NCI-H345 (cell line): Measurements from ENCODE around the gene CATSPERE.
"Not testable (repeated sequence)": the region's sequence is repeated elsewhere in the genome, so short reads cannot be mapped to it uniquely, and the experiment has no call there.

Experiments
- DNase-seq: peaks from one replicate; lab custom pipeline; 2025; lab: John Stamatoyannopoulos, UW

Gene CATSPERE

DNA sequence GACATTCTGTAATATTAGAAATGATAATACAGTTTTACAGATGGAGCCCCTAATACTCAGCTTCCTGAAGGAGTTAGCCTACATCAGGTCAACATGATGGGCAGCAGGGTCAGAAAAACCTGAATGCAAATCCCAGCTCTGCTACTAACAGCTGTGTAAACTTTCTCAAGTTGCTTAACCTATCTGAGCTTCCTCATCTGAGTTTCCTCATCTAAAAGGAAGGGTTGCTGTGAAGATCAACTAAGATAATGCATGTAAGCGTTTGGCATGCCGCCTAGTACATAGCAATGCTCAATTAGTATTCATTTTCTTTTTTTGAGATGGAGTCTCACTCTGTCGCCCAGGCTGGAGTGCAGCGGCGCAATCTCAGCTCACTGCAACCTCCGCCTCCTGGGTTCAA lies 173.5 kb downstream of the CATSPERE start:
- no peak for DNase-seq

DNA sequence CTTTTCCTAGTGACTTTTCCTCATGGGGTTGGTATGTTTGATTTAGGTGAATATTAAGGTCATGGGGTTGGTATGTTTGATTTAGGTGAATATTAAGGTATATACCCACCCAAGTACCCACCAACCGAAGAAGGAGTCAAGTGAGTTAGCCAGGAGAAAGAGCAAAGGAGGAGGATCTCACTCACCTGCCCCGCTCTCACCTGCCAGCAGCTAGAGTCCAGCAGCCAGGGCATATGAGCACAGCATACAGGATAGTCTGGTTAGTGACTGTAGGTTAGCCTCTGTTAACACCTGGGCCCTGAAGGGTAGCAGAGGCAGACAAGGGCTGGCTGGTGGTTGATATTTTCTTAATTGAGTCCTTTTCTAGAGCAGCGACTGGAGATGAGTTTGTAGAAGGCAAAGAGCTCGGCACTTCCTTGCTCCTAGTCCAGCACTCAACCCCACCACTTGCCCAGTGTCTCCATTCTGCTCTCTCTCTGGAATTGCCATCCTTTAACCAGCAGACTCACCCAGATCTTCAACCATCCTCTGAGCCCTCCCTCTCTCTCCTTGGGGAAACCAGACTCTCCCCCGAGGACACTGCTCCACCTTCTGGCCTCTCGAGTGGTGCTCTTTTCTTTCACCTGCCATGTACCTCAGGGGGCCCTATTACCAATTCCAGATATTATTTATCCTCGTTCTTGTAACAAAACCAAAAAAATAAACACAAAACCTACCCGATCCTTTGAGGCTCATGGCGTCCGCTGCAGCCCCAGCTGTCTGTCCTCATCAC lies 175.6 kb downstream of the CATSPERE start:
- no peak for DNase-seq

DNA sequence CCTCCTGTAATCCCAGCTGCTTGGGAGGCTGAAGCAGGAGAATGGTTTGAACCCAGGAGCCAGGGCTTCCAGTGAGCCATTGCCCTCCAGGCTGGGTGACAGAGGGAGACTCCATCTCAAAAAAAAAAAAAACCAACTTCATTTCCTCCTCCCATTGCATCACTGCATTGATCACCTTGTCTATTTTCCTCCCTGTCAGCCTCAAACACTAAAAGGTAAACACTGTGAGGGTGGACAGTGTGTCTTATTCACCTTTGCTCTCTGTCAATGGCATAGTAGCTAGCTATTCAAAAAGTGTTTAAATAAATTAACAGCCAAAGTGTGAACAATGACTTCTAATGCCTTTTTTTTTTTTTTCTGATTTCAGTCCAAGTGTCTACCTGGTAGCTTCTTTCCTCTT lies 178.5 kb downstream of the CATSPERE start:
- no peak for DNase-seq

DNA sequence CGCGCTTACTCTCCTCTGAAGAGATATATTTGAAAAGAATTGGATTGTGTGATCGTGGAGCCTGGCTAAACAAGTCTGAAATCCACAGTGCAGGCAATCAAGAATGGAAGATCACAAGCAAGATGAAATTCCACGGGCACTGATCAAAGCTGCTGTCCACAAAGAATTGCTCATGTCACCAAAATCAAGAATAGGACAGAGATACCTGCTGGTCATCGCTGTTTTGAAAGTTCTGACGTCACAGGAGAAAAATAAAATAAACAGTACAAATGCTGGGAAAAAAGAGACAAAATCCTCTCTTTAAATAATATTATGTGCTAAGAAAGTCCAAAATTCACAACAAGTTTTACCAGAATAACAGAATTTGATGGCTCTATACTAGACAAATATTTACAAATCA lies 179.8 kb downstream of the CATSPERE start:
- no peak for DNase-seq

DNA sequence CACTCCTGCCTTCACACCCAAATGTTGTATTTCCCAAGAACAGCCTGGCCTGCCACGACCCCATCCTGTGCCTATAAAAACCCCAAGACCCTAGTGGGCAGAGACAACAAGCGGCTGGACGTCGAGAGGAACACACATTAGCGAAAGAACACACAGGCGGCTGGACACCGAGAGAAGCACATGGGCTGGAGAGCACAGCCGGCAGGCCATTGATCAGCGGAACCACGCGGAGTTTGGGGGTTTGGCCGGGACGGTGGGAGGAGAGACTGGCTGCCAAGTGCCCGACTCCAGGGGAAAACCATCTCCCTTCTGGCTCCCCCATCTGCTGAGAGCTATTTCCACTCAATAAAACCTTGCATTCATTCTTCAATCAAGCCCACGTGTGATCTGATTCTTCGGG lies 181.5 kb downstream of the CATSPERE start:
- no peak for DNase-seq

DNA sequence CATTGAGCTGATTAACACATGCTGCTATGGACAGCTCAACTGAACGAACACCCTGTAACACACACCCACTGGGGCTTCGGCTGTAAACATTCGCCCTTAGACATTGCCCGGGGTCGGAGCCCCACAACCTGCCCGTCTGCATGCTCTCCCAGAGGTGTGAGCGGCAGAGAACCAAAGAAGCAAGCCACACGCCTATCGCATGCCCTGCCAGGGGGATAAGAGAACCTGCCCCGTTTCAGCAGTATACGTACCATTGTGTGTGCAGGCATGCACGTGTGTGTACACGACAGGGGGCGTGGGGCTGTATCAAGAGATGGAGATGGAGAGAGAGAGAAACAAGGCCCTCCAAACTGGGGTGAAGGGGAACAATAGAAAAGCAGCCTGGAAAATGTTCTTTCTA lies 181.9 kb downstream of the CATSPERE start:
- no peak for DNase-seq

DNA sequence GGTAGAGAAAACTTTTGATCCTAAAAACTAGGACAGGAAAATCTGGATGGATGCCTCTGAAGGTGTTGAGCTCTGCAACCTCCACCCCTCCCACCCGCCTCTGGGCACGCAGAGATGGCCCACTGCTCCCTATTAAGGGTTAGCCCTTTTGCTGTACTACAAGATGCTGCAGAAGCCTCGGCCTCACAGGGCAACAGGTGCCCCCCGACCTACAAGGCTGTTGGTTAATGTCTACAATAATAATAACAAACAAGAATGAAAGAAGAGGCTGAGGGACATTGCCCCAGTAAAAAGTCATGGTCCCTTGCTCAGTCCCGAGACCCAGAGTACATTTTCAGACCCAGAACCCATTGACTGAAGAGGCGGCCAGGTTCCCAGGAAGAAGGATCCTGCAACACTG lies 184.3 kb downstream of the CATSPERE start:
- no peak for DNase-seq

DNA sequence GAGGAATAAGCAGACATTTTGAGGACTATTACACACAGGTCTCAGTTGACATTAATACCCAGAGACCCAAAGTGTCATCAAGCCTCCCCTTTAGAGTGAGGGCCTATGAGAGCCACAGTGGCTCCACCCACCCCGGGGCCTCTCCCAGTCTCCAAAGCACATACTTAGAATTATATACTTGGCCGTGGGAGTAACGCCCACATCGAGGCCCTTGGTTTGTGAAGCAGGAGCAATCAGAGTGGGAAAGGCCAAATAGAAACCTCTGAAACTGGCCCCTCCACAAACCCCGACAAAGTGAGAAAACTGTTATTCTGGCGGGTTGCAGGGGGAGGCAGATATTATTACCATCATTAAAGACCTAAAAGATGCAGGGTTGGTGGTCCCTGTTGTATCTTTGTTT lies 184.8 kb downstream of the CATSPERE start:
- DNase-seq, result no peak

DNA sequence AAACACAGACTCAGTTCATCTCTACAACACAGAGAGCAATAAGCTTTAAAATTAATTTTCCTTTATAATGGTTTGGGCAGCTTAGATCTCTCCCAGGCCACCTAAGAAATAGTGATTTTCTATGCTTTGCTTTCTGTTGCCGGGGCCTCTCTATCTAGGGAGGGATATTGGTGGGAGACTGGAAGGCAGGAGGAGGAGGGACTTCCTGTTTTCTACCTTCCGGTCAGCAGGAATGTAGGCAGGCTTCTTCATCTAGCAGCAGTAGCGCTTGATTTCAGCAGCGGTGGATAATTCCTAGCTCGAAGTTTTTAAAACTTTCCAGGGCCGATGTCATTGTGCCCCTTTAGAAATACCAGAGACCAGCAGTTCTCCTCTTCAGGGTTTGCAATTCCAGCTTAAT lies 186.7 kb downstream of the CATSPERE start:
- DNase-seq, result no peak

DNA sequence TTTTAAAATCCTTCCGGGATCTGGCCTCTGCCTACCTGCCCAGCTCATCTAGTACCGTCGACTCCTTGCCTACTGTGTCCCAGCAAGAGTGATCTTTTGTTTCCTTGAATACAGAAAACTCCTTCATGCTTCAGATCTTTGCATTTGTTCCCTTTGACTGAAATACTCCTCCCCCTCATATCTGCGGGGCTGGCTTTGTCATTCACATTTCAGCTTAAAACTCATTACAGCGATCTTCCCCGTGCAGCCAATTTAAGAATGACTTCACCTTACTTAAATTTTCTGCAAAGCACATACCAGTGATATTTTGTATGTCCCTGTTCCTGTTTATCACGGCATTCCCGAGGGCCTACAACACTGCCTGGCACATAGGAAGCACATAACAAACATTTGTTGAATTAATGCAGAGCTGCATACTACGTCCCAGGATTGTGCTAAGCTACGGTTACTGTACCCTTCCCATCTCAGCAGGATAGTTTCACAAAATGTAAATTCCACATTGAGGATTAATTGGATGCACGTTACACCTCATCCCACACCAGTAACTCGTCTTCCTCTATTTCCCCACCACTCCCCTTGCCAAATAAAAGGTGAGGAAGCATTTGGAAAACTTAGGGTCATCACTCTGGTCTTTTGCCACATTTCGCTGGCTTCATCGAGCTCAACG lies 191.0 kb downstream of the CATSPERE start:
- DNase-seq, result no peak

DNA sequence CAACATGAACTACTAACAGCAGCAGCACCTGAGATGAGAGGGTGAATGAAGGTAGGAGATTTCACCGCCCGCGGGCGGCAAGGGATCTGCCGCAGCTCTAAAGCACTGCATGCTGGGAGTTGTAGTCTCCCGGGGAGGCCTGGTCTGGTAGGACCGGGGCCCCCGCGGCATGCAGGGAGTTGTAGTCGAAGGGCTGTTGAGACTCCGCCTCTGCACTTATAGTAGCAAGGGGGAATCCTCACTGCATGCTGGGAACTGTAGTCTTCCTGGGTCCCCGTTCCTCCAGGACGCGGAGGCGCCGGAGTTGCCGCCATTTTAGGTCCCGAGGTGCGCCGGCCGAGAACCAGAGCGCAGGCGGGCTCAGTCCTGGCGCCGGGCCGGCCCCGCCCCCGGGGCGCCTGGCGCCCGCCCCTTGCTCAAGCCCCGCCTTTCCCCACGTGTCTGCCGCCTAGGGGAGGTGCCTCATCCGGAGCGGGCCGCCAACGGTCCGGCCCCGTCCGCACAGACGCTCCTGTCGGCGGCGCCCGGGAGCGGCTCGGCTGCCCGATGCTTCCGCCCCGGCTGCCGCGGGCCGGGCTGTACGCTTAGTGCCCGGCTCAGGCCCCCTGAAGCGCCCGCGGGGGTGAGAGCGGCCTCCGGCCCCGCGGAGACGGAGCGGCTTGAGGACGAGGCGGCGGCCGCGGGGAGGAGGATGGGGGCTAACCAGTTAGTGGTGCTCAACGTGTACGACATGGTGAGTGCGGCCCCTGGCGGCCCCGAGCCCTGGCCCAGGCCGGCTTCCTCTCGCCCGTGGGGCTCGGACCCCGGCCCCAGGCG lies 191.8 kb downstream of the CATSPERE start, which contains the start of gene DESI2:
Gene DESI2, plus strand, starts transcription at position 504 of the 816 bp plus-strand sequence. Its CDS starts 188 bp downstream, at position 692.
- peak; percentile 99 for DNase-seq

DNA sequence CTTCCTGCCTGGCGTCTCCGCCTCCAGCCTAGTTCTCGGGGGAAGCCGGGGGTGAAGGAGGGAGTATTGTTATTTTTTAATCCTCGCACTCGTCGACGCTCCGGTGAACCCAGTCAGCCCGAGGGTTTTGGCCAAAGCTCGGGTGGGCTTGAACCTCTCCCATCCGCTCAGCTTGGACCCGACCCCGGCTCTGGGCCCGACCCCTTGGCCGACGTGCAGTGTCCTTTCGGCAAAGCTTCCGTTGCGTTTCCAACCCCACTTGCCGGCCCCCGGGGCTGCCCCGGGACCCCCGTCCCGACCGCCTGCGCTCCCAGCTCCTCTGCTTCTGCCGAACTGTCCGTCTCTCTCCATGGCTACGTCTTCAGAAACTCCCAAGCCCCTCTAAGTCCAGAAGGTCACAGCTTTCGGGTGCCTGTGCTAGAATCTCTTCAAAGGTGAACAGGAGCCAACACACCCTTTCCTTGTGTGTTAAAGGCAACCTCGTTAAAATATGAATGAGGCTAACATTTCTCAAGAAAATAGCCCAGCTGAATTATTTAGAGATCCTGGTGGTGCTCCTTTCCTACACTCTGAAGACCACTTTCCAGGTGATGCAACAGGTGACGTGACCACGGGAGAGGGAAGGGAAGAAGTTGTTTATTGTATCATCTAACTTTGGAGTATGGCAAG lies 192.5 kb downstream of the CATSPERE start:
- DNase-seq, result peak; percentile 25

DNA sequence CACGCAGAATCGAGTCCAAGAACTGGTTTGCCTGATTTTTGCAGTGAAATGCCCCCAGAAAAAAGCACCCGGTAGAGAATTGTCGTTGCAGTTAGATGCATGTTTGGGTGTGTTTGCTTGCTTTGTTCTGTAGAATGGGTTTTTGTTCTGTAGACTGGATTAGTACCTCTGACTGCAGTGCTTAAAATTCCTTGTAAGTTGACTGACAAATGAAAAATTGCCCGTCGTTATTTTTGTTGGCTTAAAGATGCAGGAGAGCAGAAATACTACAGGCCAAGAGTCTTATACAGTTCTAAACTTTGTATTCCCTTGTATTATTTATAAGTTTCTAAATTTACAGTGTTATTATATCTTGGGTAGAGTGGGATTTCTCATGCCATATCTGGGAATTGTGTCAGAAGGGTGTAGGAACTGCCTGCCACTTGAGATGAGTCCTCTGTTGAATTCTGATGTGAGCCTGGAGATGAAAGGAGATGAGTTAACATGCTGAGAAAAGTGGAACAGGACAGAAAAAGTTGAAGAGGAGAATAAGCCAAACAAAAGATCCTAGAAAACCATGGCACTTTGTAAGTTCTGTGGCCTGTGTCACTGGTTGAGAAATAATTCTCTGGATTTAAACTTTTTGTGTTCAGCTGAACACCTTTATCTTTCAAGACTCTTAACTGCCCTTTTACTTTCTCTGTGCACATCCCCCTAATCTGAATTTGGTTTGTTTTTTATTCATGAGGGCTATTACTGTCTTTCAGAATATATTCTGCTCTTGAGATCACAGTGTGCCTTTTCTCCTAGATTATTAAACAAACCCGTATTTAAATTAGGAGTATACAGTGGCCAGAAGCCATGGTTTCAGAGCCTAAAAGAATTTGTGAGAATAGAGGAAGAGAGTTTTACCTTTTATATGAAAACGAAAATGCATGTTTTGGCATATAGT lies 193.3 kb downstream of the CATSPERE start:
- no peak for DNase-seq

DNA sequence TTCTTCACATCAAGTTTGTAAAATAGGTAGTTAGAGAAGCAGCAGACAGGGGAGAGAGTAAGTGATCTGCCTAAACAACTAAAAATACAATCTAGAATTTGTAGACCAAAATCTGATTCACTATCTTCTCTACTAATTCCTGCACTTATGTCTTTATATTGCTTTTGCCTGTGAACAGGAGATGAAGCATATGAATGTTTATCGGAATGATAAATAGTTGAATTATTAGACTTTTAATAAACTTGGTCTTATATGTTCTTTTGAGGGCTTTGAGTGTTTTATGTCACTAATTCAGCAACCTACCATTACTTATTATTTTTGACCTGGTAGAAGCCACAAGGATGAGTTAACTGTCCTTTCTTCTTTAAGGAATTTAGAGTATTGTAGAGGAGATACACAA lies 194.1 kb downstream of the CATSPERE start:
- no peak for DNase-seq

DNA sequence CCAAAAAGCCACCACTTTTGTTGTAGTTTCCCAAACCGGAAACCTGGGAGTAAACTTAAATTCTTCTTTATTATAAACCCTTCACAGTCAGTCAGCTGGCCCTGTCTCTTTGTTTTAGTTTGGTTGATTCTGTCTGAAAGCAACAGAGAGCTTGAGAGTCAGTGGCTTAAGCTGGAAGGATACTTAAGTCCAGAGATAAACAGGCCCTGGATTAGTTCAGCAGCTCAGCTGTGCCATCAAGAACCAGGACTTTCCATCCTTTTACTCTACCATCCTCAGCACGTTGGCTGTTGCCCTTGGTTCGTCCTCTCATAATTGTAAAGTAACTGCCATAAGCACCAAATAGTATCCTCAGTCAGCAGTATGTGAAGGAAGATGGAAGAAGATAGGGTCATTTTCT lies 196.3 kb downstream of the CATSPERE start:
- no peak for DNase-seq

DNA sequence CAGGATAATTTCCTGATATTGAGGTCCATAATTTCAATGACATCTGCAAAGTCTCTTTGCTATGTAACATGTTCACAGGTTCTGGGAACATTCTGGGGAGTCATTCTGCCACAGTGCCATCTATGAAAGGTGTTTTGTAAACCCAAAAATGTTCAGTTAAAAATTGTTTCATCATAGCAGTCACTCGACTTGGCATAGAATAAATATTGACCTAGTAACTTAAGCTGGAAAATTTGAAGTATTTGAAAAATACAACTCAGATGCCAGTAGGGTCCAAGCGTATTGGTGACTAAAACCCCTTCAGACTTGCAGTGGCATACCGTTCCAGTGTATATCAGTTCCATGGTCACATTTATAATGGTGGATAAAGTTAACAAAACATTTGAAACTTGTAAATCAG lies 198.6 kb downstream of the CATSPERE start:
- DNase-seq, result no peak

DNA sequence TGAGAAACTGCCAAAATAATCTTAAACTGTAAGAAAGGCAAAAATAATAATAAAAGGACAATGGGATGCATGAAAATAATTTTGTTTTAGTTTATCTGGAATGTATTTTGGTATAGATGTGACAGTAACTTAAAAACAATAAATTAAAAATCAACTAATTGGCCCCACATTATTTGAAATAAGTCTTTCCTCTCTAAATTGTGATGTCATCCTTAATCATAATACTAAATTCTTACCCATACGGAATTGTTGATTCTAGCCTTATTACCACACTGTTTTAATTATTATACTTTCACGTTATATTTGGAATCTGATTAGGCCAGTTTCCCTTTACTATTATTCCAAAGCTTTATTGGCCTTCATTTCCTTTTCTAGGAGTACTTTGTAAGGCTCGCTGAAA lies 199.5 kb downstream of the CATSPERE start:
- DNase-seq, result no peak

DNA sequence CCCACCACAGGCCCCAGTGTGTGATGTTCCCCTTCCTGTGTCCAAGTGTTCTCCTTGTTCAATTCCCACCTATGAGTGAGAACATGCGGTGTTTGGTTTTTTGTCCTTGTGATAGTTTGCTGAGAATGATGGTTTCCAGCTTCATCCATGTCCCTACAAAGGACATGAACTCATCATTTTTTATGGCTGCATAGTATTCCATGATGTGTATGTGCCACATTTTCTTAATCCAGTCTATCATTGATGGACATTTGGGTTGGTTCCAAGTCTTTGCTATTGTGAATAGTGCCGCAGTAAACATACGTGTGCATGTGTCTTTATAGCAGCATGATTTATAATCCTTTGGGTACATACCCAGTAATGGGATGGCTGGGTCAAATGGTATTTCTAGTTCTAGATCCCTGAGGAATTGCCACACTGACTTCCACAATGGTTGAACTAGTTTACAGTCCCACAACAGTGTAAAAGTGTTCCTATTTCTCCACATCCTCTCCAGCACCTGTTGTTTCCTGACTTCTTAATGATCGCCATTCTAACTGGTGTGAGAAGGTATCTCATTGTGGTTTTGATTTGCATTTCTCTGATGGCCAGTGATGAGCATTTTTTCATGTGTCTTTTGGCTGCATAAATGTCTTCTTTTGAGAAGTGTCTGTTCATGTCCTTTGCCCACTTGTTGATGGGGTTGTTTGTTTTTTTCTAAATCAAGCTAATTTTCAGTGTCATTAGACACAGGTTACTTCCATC lies 200.7 kb downstream of the CATSPERE start:
- not testable (repeated sequence) for DNase-seq

DNA sequence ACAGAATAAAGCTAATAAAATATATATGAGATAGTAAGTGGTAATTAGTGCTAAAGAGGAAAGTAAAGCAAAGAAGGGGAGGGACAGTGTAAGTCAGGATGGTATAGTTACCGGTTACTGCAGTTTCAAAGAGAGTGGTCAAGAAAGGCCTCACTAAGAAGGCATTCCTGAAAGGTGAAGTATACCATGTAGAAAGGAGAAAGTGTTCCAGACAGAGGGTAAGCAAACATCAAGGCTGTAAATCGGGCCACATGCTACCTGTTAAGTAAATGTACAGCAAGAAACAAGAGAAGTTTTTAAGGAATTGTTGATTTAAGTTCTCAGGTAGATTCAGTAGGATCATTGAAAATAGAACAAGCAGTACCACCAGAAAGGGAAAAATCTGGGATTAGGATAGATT lies 201.5 kb downstream of the CATSPERE start:
- DNase-seq, result no peak

DNA sequence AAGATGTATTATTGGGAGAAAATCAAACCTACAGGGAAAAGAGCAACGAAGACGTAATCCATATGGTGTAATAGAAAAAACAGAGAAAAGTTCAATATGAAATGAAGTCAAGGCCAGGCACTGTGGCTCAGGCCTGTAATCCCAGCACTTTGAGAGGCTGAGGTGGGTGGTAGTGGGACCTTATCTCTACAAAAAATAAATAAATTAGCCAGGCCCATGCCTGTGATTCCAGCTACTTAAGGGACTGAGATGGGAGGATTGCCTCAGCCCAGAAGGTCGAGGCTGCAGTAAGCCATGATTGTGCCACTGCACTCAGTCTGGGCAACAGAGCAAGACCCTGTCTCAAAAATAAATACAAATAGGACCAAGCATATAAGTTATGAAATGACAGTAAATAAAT lies 203.3 kb downstream of the CATSPERE start:
- no peak for DNase-seq
